GM12873 (cell line): ENCODE measurements around the gene ATM.

ENCODE experiments used
- TF ChIP-seq, protein P1 (sequence below): IDR thresholded peaks from 2 replicates; pipeline ENCODE4 v1.5.1; 2012; ENCODE audit warnings: low read depth, mild to moderate bottlenecking, moderate library complexity, low read length, control low read depth; ENCODE audit not compliant: insufficient read depth; ENCODE audit errors: missing control alignments

The ATM gene

DNA sequence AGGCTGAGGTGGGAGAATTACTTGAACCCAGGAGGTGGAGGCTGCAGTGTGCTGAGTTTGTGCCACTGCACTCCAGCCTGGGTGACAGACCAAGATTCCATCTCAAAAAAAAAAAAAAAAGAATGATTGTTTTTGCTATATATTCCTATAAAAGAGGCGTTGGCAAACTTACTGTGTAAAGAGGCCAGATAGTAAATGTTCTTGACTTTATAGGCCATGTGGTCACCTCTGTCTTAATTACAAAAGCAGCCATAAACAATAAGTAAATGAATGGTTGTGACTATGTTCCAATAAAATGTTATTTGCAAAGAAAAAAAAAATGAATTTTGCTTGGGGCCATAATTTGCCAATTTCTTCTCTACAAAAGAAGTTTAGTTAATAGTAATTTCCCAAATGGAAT, 12.3 kb downstream of the ATM start:
- TF ChIP-seq, protein P1, sequence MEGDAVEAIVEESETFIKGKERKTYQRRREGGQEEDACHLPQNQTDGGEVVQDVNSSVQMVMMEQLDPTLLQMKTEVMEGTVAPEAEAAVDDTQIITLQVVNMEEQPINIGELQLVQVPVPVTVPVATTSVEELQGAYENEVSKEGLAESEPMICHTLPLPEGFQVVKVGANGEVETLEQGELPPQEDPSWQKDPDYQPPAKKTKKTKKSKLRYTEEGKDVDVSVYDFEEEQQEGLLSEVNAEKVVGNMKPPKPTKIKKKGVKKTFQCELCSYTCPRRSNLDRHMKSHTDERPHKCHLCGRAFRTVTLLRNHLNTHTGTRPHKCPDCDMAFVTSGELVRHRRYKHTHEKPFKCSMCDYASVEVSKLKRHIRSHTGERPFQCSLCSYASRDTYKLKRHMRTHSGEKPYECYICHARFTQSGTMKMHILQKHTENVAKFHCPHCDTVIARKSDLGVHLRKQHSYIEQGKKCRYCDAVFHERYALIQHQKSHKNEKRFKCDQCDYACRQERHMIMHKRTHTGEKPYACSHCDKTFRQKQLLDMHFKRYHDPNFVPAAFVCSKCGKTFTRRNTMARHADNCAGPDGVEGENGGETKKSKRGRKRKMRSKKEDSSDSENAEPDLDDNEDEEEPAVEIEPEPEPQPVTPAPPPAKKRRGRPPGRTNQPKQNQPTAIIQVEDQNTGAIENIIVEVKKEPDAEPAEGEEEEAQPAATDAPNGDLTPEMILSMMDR, result no peak

DNA sequence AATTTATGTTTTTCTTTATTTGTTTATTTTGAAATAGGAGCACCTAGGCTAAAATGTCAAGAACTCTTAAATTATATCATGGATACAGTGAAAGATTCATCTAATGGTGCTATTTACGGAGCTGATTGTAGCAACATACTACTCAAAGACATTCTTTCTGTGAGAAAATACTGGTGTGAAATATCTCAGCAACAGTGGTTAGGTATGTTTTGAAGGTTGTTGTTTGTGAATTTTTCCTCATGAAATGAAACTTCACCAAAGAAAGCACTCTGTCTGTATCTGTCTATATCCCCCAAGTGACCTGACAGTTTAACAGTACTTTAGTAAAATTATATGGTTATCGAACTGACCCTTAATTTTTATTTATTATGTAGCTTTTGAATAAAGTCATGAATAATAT, 12.8 kb downstream of the ATM start:
- TF ChIP-seq, protein P1, result no peak

DNA sequence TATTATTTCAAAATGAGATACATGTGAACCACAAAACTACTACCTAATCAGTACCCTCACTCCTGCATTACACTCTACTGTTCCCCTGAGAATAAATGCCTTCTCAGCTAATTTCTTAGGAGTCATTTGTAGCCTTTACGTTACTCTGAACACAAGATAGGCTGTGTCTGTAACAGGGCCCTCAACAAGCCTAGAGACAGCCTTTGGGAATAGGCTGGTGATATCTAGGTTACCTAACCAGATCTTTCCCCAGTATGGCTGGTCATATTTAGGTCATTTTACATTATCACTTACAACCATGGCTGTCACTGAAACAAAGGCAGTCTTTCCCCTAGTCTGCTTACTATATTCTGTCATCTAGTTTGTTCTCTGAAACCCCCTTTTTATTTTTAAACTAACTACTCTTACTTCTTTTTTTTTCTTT, 14.2 kb downstream of the ATM start:
- TF ChIP-seq, protein P1, result no peak

DNA sequence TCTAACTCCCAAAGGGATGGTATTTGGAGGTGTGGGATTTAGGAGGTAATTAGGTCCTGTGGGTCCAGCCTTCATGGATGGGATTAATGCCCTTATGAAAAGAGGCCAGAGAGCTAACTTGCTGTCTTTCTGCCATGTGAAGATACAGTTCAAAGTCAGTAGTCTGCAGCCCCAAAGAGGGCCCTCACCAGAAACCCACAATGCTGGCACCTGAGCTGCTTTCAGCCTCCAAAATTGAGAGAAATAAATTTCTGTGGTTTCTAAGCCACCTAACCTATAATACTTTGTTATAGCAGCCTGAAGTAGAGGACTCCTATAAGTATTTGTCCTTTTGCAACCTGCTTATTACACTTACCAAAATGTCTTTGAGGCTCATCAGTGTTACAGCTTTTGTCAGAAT, 16.2 kb downstream of the ATM start:
- TF ChIP-seq, protein P1, result no peak

DNA sequence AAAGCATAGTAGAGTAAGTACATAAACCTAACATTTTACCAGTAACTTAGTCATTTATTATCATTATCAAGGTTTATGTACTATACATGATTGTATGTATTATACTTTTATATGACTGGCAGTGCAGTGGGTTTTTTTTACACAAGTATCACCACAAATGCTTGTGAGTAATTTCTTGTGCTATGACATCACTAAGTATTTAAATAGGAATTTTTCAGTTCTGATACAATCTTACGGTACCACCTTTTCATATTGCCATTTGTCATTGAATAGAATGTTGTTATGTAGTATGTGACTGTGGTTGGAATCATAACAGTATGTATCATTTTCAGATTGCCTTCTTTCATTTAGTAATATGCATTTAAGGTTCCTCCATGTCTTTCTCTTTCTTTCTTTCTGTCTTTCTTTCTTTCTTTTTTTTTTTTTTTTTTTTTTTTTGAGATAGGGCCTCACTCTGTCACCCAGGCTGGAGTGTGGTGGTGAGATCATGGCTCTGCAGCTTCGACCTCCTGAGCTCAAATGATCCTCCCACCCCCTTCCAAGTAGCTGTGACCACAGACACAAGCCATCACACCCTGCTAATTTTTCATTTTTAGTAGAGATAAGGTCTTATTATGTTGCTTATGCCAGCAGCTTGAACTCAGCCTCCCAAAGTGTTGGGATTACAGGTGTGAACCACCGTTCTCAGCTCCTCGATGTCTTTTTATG, 18.6 kb downstream of the ATM start:
- TF ChIP-seq, protein P1, result no peak

DNA sequence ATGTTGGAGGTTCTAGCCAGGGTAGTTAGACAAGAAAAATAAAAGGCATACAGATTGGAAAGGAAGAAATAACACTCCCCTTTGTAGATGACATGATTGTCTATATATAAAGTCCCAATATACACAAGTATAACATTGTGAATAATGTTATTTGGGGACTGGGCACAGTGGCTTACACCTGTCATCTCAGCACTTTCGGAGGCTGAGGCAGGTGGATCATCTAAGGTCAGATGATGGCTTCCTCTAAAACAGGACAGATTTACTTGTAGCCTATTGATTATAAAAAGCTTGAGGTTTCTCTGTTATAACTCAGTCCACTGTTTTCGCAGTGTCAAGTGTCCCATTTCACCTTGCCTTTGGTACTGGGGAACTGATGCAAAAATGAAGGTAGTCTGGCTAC, 19.6 kb downstream of the ATM start:
- TF ChIP-seq, protein P1, result no peak

DNA sequence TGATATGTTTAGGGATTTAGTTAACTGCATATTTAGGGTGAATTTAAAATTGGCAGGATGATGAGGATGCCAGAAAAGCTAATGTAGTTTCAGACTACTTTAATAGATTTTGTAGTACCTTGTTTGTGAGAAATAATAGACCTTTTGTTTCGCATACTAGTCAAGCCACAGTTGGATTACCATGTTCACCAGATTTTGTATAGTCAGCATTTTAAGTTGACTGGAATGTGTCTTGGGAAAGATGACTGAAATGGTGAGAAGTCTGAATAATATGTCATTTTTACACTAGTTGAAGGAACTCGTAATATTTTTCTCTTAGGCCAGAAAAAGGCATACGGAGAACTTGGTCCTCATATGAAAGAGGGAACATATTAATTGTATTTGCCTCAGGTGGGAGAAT, 23.4 kb downstream of the ATM start:
- TF ChIP-seq, protein P1, result no peak
